ENCODE data around the gene RACK1. TPM values are rescaled to one million over a fixed set of nuclear protein-coding genes. Genes with fewer than 3 reads are reported as not detected.

Gene RACK1
- total RNA-seq, 1 experiment from 2014 or later = 2,552 TPM

GRCh38 chr5:181194489-181195248 is 49.0 kb downstream of the RACK1 start:
- Histone ChIP-seq H3K79me2 (ENCODE audit: insufficient read depth, low read length) (no peaks in the 10 kb centered on the region), H2AK5ac (ENCODE audit: insufficient read length, low read length) (no peak overlapping the region), H3K27ac (ENCODE audit: insufficient read length, low read depth, low read length) (no peak overlapping the region), H3K4me2 (ENCODE audit: insufficient read depth, insufficient read length, low read length) (no peak overlapping the region), H3K27me3 (ENCODE audit: insufficient read depth, low read length) (peaks cover 13% of the 10 kb centered on the region), H3T11ph (ENCODE audit: low read length) (no peak overlapping the region), H2BK15ac (ENCODE audit: low read depth, low read length) (no peak overlapping the region), H2BK12ac (ENCODE audit: insufficient read length, low read depth, low read length) (no peak overlapping the region), H3K23ac (ENCODE audit: insufficient read length, low read depth, low read length) (no peak overlapping the region), H3K18ac (ENCODE audit: insufficient read length, low read depth, low read length) (no peak overlapping the region), H3K14ac (ENCODE audit: insufficient read depth, low read length) (no peak overlapping the region), H4K91ac (ENCODE audit: insufficient read length, low read depth, low read length) (no peak overlapping the region), H2BK120ac (ENCODE audit: low read depth, low read length, poor library complexity, severe bottlenecking) (no peak overlapping the region), H3K23me2 (ENCODE audit: insufficient read length, low read depth, low read length, poor library complexity, severe bottlenecking) (peaks cover 18% of the 10 kb centered on the region), H4K20me1 (ENCODE audit: control insufficient read depth, insufficient read depth, insufficient read length) (no peaks in the 10 kb centered on the region), H3K79me1 (ENCODE audit: insufficient read depth, low read depth, low read length, poor library complexity, severe bottlenecking) (no peaks in the 10 kb centered on the region), H3K4ac (ENCODE audit: low read depth, low read length) (no peak overlapping the region), H3K56ac (ENCODE audit: insufficient read length, low read depth, low read length) (no peak overlapping the region), H4K8ac (replicated peaks; ENCODE audit: insufficient read length, low read depth, low read length) (no peak overlapping the region), H2BK20ac (ENCODE audit: low read depth, low read length, poor library complexity, severe bottlenecking) (no peak overlapping the region), H3K4me1 (ENCODE audit: insufficient read depth, low read length) (peaks cover 10% of the 10 kb centered on the region; the same call in 1 of the 2 replicates), H2AFZ (ENCODE audit: low read length) (no peak overlapping the region), H2BK5ac (ENCODE audit: insufficient read length, low read length) (no peak overlapping the region), H3K9ac (ENCODE audit: extremely low read depth, insufficient read length, low read length) (no peak overlapping the region), H3K9me3 (ENCODE audit: control insufficient read depth, low read depth, low read length) (no peaks in the 10 kb centered on the region), H4K5ac (ENCODE audit: insufficient read length, low read depth, low read length) (no peak overlapping the region)
- no CpG with 5 or more reads among the region's 21 CpGs for WGBS (ENCODE audit: extremely low coverage, insufficient read length, low lambda C conversion rate)
- peaks cover 34 to 42% of the 10 kb centered on the region in 2 experiments for H3K4me1 Mint-ChIP-seq
- peaks cover 0 to 2% (median 0%) of the 10 kb centered on the region in 3 experiments; a peak in 2 of 7 replicates for H3K36me3 Mint-ChIP-seq (ENCODE audit: insufficient read depth in 1 of 3, low read depth in 3 of 3)
- H3K9me3 Mint-ChIP-seq = no peaks in the 10 kb centered on the region
- TF ChIP-seq CTCF (conservative IDR thresholded peaks at IDR 0.05) = peak; percentile 12; the same call in 1 of the 3 replicates
- peak; percentile 64 for DNase-seq
- H3K27me3 Mint-ChIP-seq (ENCODE audit: low read depth) = peaks cover 72% of the 10 kb centered on the region
- H3K4me3 Mint-ChIP-seq = no peak overlapping the region; a peak in 1 of 5 replicates
- H3K27ac Mint-ChIP-seq = no peak overlapping the region

All from H9 (cell line).